Retinal pigment epithelial cell (primary cell): ENCODE results near the gene MMRN2.
"Not testable (repeated sequence)": the region's sequence is repeated elsewhere in the genome, so short reads cannot be mapped to it uniquely, and the experiment has no call there.

Experiments used
- DNase-seq: peaks from one replicate; pipeline ENCODE4 v3.0.0-alpha.2; 2010; ENCODE audit warnings: low read depth
- H3K4me3 ChIP-seq: 2 replicates; pipeline ENCODE4 v1.5.1; 2011; ENCODE audit warnings: mild to moderate bottlenecking, low read length, control low read depth, moderate library complexity
- CTCF ChIP-seq: conservative IDR thresholded peaks from 2 replicates; pipeline ENCODE4 v1.5.1; 2011; ENCODE audit warnings: low read depth, low read length, control low read depth, inconsistent platforms

MMRN2 gene

DNA sequence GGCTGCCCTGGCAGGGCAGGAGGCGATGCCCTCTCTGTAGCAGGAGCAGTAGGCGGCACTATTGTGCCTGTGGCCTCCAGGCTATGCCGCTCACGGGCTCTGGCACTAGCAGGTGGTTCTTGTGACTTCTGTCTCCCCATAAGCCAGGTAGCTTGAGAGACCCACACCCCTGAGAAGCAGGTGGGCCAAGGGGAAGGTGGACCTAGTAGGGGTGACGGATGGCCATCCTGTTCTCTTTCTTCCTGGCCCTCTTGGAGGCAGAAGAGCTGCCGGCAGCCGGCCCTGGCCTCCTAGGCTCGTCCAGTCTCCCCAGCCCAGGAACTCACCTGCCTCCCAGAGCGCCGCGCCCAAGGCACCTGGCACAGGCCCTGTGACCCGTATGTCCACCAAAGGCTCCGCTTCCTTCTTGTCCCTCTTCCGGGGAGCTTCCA is 15.4 kb downstream of the MMRN2 start:
- no peak for DNase-seq
- H3K4me3 ChIP-seq, result no peak overlapping the region
- no peak for TF ChIP-seq CTCF

GRCh38 chr10:86941426-86941825 is 16.0 kb downstream of the MMRN2 start:
- no peak for DNase-seq
- TF ChIP-seq CTCF, result no peak
- H3K4me3 ChIP-seq, result no peak overlapping the region

DNA sequence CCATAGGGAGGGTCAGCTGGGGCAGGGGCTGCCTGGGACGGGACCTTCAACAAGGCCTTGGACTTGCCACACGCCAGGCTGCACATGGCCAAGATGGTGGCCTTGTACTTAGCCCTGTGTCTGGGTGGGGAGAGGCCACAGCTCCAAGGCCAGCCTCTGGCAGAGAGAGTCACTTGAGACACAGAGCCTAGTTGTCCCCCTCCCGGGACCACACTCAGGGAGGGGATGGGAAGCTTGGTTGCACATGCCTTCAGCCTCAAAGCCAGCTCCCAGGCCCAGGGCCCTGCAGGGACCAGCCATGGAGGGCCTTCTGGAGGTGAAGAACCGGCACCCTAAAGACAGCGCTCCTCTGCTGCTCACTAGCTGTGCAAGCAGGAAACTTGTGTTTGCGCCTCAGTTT is 16.7 kb downstream of the MMRN2 start:
- no peak overlapping the region for H3K4me3 ChIP-seq
- DNase-seq, result no peak
- TF ChIP-seq CTCF, result no peak

- not testable (repeated sequence) for H3K4me3 ChIP-seq, DNase-seq
Observed at GRCh38 chr10:86940076-86940475, 17.3 kb downstream of the MMRN2 start.

DNA sequence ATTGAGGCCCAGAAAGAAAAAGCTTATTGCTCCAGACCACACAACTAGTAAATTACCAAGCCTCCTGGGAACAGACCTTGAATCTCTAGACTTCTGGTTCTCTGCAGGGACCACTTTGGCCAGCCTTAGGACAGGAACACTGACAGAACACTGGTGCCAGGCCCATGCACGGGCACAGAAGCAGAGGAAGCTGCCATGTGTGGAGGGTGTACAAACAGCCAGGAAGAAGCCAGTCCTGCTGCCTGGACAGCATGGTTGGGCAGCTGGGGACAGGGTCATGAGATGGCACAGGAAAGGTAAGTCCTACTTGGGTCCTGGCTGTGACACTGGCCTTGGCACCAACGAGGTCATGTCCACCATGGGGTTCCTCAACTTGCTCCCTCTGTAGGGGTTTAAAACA is 19.2 kb downstream of the MMRN2 start:
- no peak for DNase-seq
- H3K4me3 ChIP-seq, result no peak overlapping the region
- TF ChIP-seq CTCF, result no peak

DNA sequence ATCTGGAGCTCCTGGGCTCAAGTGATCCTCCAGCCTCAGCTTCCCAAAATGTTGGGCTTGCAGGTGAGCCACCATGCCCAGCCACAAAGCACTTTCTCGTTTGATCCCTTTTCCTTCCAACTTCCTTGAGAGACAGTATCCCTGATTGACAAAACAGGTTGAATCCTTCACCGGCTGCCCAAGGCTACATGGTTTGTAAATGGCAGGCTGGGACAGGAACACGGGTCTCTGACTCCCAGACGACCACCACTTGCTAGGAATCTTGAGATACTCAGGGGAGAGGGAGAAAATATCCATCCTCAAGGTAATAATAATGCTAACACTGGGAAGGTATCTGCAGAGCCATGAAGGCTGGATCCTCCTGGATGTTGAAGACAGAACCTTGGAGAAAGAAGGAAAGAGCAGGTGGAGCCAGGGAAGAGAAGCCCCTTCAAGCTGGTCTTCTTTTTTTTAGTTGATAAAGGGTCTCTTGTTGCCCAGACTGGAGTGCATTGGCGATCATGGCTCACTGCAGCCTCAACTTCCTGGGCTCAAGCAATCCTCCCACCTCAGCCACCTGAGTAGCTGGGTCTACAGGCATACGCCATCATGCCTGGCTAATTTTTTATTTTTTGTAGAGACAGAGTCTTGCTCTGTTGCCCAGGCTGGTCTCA is 19.8 kb downstream of the MMRN2 start:
- TF ChIP-seq CTCF, result no peak
- no peak overlapping the region for H3K4me3 ChIP-seq
- DNase-seq, result no peak

- no peak for DNase-seq
- H3K4me3 ChIP-seq, result no peak overlapping the region
- no peak for TF ChIP-seq CTCF
Observed at GRCh38 chr10:86936661-86937501, 20.5 kb downstream of the MMRN2 start.

GRCh38 chr10:86934162-86934711 is 23.2 kb downstream of the MMRN2 start:
- DNase-seq, H3K4me3 ChIP-seq: not testable (repeated sequence)
